ENCODE data around the gene LIMD2.

LIMD2 gene

GRCh38 chr17:63701456-63701820 is 1.5 kb upstream of the LIMD2 start:
- DNase-seq (ENCODE audit: low read depth): no peak

- DNase-seq (ENCODE audit: low read depth): peak; percentile 54
Measured at GRCh38 chr17:63700528-63701455, 867 bp upstream of the LIMD2 start.

GRCh38 chr17:63698886-63699637 is 863 bp downstream of the LIMD2 start:
- peak; percentile 71 for DNase-seq (ENCODE audit: low read depth)

GRCh38 chr17:63698381-63698885 is 1.5 kb downstream of the LIMD2 start:
- DNase-seq (ENCODE audit: low read depth): peak; percentile 42

GRCh38 chr17:63697341-63698286 is 2.3 kb downstream of the LIMD2 start:
- DNase-seq (ENCODE audit: low read depth): peak; percentile 71

- DNase-seq (ENCODE audit: low read depth): no peak
Measured at GRCh38 chr17:63696381-63696961, 3.5 kb downstream of the LIMD2 start.

- DNase-seq (ENCODE audit: low read depth): no peak
Measured at GRCh38 chr17:63695889-63696288, 4.0 kb downstream of the LIMD2 start.

- DNase-seq (ENCODE audit: low read depth): no peak
Measured at GRCh38 chr17:63694950-63695773, 4.8 kb downstream of the LIMD2 start.

GRCh38 chr17:63694229-63694949 is 5.5 kb downstream of the LIMD2 start:
- no peak for DNase-seq (ENCODE audit: low read depth)

GRCh38 chr17:63693411-63694113 is 6.4 kb downstream of the LIMD2 start:
- no peak for DNase-seq (ENCODE audit: low read depth)

- DNase-seq (ENCODE audit: low read depth): no peak
Measured at GRCh38 chr17:63692195-63692816, 7.6 kb downstream of the LIMD2 start.

GRCh38 chr17:63689479-63689878 is 10.4 kb downstream of the LIMD2 start:
- DNase-seq (ENCODE audit: low read depth): no peak

- DNase-seq (ENCODE audit: low read depth): no peak
Measured at GRCh38 chr17:63688396-63689020, 11.4 kb downstream of the LIMD2 start.

- no peak for DNase-seq (ENCODE audit: low read depth)
Measured at GRCh38 chr17:63686138-63686685, 13.7 kb downstream of the LIMD2 start.

- DNase-seq (ENCODE audit: low read depth): no peak
Measured at GRCh38 chr17:63685578-63685977, 14.3 kb downstream of the LIMD2 start.

GRCh38 chr17:63685041-63685440 is 14.9 kb downstream of the LIMD2 start:
- no peak for DNase-seq (ENCODE audit: low read depth)

GRCh38 chr17:63682981-63683380 is 16.9 kb downstream of the LIMD2 start:
- no peak for DNase-seq (ENCODE audit: low read depth)

- DNase-seq (ENCODE audit: low read depth): no peak
Measured at GRCh38 chr17:63682441-63682840, 17.5 kb downstream of the LIMD2 start.

All from activated T-cell treated with anti-CD3 and anti-CD28 coated beads for 48 hours (primary cell).